ENCODE measurements around the gene SLC50A1. TPM values are rescaled to one million over a fixed set of nuclear protein-coding genes. Genes with fewer than 3 reads are reported as not detected.

The SLC50A1 gene
- total RNA-seq, 2 donors from 2014 or later, result 102 to 130 TPM

DNA sequence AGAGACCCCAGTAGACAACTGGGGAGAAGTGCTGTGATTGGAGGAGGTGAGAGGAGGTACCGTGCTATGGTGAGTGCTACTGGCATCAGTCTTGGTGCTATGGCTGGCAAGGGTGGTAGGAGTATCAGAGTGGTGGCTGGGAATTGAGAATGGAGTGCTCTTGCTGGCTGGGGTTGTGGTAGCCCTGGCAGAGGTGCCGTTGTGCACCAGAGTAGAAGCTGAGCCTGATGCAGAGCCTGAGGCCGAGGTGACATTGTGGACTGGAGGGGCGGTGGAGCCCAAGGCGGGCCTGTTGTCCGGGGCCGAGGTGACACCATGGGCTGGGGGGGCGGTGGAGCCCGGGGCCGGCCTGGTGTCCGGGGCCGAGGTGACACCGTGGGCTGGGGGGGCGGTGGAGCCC, 52.6 kb downstream of the SLC50A1 start:
- TF ChIP-seq, protein P1, sequence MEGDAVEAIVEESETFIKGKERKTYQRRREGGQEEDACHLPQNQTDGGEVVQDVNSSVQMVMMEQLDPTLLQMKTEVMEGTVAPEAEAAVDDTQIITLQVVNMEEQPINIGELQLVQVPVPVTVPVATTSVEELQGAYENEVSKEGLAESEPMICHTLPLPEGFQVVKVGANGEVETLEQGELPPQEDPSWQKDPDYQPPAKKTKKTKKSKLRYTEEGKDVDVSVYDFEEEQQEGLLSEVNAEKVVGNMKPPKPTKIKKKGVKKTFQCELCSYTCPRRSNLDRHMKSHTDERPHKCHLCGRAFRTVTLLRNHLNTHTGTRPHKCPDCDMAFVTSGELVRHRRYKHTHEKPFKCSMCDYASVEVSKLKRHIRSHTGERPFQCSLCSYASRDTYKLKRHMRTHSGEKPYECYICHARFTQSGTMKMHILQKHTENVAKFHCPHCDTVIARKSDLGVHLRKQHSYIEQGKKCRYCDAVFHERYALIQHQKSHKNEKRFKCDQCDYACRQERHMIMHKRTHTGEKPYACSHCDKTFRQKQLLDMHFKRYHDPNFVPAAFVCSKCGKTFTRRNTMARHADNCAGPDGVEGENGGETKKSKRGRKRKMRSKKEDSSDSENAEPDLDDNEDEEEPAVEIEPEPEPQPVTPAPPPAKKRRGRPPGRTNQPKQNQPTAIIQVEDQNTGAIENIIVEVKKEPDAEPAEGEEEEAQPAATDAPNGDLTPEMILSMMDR (IDR thresholded peaks at IDR 0.05), result no peak

More for the DNA sequence above, 52.6 kb downstream of the SLC50A1 start:
- Histone ChIP-seq H3K36me3 (no peaks in the 10 kb centered on the region), H3K4me3 (no peak overlapping the region), H3K27me3 (no peaks in the 10 kb centered on the region), H3K9ac (ENCODE audit: low read depth in 2 of 2, low read length in 2 of 2) (peak overlapping the region in 1 of 2 donors; percentile 77), H3K27ac (no peak overlapping the region), H3K9me3 (no peaks in the 10 kb centered on the region), H3K4me1 (peaks cover 8% of the 10 kb centered on the region)
- no peak for DNase-seq
- intact Hi-C loops (cut with DNase I), result no loop called here

Other genes with a start within 250 kb of the SLC50A1 start
- 10 to 100 TPM; 32.0 to 46.5 TPM for gene PMVK, start 199.1 kb upstream of the SLC50A1 start, total RNA-seq
- 10 to 100 TPM; 22.0 to 51.4 TPM for gene PBXIP1, start 179.8 kb upstream of the SLC50A1 start, total RNA-seq
- 10 to 100 TPM; 25.8 to 33.8 TPM for gene PYGO2, start 174.1 kb upstream of the SLC50A1 start, total RNA-seq
- 100 to 1,000 TPM in 1 of 2 donors, 10 to 100 TPM in 1; 98.3 to 104 TPM for gene SHC1, start 165.1 kb upstream of the SLC50A1 start, total RNA-seq
- 10 to 100 TPM; 49.5 to 76.5 TPM for gene CKS1B, start 161.2 kb upstream of the SLC50A1 start, total RNA-seq
- gene FLAD1, start 152.5 kb upstream of the SLC50A1 start, total RNA-seq, result 10 to 100 TPM; 28.2 to 46.1 TPM
- gene LENEP, start 142.3 kb upstream of the SLC50A1 start, total RNA-seq, result not detected
- gene ZBTB7B, start 133.1 kb upstream of the SLC50A1 start, total RNA-seq, result 100 to 1,000 TPM; 185 to 205 TPM
- 1 to 10 TPM; 1.7 to 1.9 TPM for gene DCST2, start 102.1 kb upstream of the SLC50A1 start, total RNA-seq
- gene DCST1, start 102.0 kb upstream of the SLC50A1 start, total RNA-seq, result not detected
- gene ADAM15, start 84.5 kb upstream of the SLC50A1 start, total RNA-seq, result 100 to 1,000 TPM; 101 to 228 TPM
- gene EFNA4, start 72.1 kb upstream of the SLC50A1 start, total RNA-seq, result 10 to 100 TPM; 26.1 to 27.2 TPM
- 10 to 100 TPM; 12.7 to 21.4 TPM for gene EFNA3, start 57.0 kb upstream of the SLC50A1 start, total RNA-seq
- gene EFNA1, start 8.0 kb upstream of the SLC50A1 start, total RNA-seq, result 100 to 1,000 TPM in 1 of 2 donors, 10 to 100 TPM in 1; 61.3 to 125 TPM
- 100 to 1,000 TPM; 149 to 182 TPM for gene DPM3, start 4.7 kb downstream of the SLC50A1 start, total RNA-seq
- gene KRTCAP2, start 37.5 kb downstream of the SLC50A1 start, total RNA-seq, result 100 to 1,000 TPM; 140 to 172 TPM
- gene TRIM46, start 38.0 kb downstream of the SLC50A1 start, total RNA-seq, result under 1 TPM; 0.10 to 0.19 TPM
- gene THBS3, start 72.0 kb downstream of the SLC50A1 start, total RNA-seq, result 10 to 100 TPM; 12.2 to 16.0 TPM
- gene MTX1, start 72.8 kb downstream of the SLC50A1 start, total RNA-seq, result 10 to 100 TPM; 37.5 to 55.8 TPM
- gene ENTREP3, start 119.6 kb downstream of the SLC50A1 start, total RNA-seq, result 10 to 100 TPM; 22.0 to 34.2 TPM
- 10 to 100 TPM; 41.5 to 67.7 TPM for gene SCAMP3, start 126.5 kb downstream of the SLC50A1 start, total RNA-seq
- gene CLK2, start 137.7 kb downstream of the SLC50A1 start, total RNA-seq, result 10 to 100 TPM; 31.7 to 66.4 TPM
- 10 to 100 TPM; 12.4 to 12.8 TPM for gene HCN3, start 141.6 kb downstream of the SLC50A1 start, total RNA-seq
- 1 to 10 TPM; 1.6 to 2.9 TPM for gene PKLR, start 165.6 kb downstream of the SLC50A1 start, total RNA-seq
- gene FDPS, start 173.0 kb downstream of the SLC50A1 start, total RNA-seq, result 100 to 1,000 TPM; 300 to 501 TPM
- 100 to 1,000 TPM in 1 of 2 donors, 10 to 100 TPM in 1; 68.4 to 113 TPM for gene RUSC1, start 185.0 kb downstream of the SLC50A1 start, total RNA-seq